Endothelial cell of umbilical vein (primary cell): ENCODE measurements around the gene KIAA0825.

Experiments used
- EZH2 ChIP-seq: IDR thresholded peaks from 2 replicates; pipeline ENCODE4 v1.6.1; 2012; ENCODE audit warnings: borderline replicate concordance, low read depth, mild to moderate bottlenecking, moderate library complexity, low read length, inconsistent platforms; ENCODE audit not compliant: severe bottlenecking
- TF ChIP-seq, protein P1 (sequence below), 2 donors: IDR thresholded peaks; 1 replicate in 1 of 2; 2 replicates in 1 of 2; pipeline ENCODE4 v1.5.1; 2011; ENCODE audit warnings: low read length in 2 of 2, mild to moderate bottlenecking in 2 of 2, moderate library complexity in 2 of 2, control low read depth in 1 of 2, inconsistent platforms in 1 of 2, low read depth in 1 of 2; ENCODE audit not compliant: insufficient read depth in 1 of 2; ENCODE audit errors: extremely low read depth in 1 of 2

DNA sequence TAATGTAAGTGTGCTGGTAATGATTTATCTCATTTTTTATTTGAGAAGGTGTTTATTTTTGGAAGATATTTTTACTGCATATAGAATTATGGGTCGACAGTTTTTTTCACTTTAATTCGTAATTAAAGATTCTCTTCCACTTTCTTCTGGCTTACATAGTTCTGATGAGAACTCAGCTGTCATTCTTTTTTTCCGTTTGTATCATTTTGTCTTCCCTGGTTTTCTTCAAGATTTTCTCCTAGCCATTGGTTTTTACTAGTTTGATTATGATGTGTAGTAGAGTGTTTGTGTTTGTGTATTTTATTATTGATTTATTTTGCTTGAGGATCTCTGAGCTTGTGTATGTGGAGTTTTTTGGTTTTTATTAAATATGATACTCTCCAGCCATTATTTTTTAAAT is 21.8 kb upstream of the KIAA0825 start:
- TF ChIP-seq, protein P1, sequence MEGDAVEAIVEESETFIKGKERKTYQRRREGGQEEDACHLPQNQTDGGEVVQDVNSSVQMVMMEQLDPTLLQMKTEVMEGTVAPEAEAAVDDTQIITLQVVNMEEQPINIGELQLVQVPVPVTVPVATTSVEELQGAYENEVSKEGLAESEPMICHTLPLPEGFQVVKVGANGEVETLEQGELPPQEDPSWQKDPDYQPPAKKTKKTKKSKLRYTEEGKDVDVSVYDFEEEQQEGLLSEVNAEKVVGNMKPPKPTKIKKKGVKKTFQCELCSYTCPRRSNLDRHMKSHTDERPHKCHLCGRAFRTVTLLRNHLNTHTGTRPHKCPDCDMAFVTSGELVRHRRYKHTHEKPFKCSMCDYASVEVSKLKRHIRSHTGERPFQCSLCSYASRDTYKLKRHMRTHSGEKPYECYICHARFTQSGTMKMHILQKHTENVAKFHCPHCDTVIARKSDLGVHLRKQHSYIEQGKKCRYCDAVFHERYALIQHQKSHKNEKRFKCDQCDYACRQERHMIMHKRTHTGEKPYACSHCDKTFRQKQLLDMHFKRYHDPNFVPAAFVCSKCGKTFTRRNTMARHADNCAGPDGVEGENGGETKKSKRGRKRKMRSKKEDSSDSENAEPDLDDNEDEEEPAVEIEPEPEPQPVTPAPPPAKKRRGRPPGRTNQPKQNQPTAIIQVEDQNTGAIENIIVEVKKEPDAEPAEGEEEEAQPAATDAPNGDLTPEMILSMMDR (IDR thresholded peaks at IDR 0.05; ENCODE audit: extremely low read depth in 1 of 2, insufficient read depth in 1 of 2, low read depth in 1 of 2, low read length in 2 of 2): no peak
- TF ChIP-seq EZH2: no peak
